Jurkat, Clone E6-1 (cell line): ENCODE data around the gene CD58.

Experiments used
- DNase-seq: peaks from one replicate; pipeline ENCODE4 v3.0.0-alpha.2; 2011; ENCODE audit warnings: low read depth, low spot score
- H3K4me3 ChIP-seq: 2 replicates; pipeline ENCODE4 v1.5.1; 2011; ENCODE audit warnings: mild to moderate bottlenecking, low read length, control low read depth, moderate library complexity

CD58 gene

GRCh38 chr1:116502671-116503314, 68.0 kb downstream of the CD58 start:
- no peak overlapping the region for H3K4me3 ChIP-seq
- no peak for DNase-seq

DNA sequence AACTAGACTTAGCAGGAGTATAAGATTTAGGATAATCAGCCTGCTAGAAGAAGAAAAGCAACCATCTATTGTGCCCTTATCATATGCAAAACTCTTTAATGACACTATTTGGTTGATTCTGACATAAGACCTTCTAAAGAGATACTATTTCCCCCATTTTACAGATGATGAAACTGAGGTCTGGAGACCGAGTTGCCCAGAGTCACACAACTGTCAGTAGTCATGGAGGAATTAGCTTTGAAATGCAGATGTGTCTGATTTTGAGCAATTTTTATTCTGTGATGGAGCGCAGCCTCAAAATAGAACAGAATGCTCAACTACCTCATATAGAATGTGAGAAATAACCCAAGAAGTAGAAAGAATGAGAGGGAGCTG, 69.0 kb downstream of the CD58 start:
- DNase-seq, result no peak

DNA sequence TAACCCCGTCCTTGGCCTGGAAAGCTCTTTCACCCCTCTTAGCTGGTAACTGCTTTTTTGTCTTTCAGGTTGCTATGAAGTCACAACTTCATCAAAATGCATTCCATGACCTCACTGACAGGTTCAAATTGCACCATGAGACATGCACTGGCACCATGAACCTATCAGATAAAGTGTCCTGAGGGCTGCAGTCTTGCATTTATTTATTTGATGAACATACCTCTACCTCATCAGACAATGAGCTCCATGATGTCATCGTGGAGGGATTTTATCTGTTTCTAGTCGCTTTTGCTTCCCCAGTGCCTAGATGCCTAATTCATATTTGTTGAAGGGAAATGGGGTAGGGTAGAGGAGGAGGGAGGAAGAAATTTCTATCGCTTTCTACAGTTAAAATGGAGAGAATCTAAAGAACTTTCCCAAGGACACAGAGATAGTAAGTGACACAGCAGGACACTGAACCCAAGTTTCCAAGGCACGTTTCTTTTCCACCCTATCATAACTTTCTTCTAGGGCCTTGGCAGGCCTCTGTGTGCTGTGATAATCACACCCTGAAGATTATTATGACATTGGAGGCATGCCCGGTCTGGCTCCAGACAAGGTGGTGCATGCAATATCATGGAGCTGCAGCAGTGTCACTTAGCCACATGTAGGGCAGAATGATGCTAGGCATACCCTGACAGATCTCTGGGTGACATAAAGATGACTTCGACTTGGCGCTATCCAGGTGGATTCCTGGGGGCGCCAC, 69.5 kb downstream of the CD58 start:
- H3K4me3 ChIP-seq, result no peak overlapping the region
- no peak for DNase-seq

More for the DNA sequence above, 69.0 kb downstream of the CD58 start:
- H3K4me3 ChIP-seq, result no peak overlapping the region

- DNase-seq, result peak; percentile 76
- H3K4me3 ChIP-seq, result no peak overlapping the region
Observed at GRCh38 chr1:116498789-116499628, 71.8 kb downstream of the CD58 start.

- no peak for DNase-seq
- no peak overlapping the region for H3K4me3 ChIP-seq
Observed at GRCh38 chr1:116497656-116498055, 73.2 kb downstream of the CD58 start.

DNA sequence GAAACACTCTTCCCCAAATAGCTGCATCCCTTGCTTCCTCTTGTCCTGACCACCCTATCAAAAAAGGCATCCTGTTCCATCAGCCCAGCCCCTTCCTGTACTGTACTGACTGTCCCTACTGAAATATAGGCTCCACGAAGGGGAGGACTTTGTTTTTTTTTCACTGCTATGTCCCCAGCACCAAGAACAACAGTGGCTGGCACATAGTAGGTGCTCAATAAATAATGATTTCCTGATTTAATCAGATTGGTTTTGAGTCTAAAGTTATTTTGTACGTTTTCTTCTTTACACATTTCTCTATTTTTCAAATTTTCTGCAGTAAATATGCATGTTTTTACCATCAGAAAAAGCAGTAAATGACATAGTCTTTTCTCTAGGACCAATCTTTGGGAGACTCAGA, 73.9 kb downstream of the CD58 start:
- DNase-seq, result no peak
- no peak overlapping the region for H3K4me3 ChIP-seq

GRCh38 chr1:116496380-116496779, 74.4 kb downstream of the CD58 start:
- no peak for DNase-seq
- no peak overlapping the region for H3K4me3 ChIP-seq

DNA sequence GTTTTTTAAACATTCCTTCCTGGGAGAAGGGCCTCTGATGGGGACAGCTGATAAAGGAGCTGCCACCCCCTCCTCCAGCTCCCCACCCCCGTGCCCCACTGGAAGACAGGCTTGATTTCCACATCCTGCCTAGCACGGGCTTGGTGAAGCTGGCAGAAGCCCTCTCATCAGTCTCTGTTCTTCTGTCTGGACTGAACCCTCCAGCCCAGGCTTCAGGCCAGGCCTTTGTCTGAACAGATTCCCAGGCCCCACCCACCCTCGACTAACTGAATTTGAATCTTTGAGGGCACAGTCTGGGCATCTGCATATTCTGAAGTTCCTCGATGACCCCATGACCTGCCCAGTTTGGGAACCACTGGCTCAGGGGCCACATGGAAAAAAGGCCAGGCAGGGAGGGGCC, 75.3 kb downstream of the CD58 start:
- H3K4me3 ChIP-seq, result no peak overlapping the region
- DNase-seq, result no peak

DNA sequence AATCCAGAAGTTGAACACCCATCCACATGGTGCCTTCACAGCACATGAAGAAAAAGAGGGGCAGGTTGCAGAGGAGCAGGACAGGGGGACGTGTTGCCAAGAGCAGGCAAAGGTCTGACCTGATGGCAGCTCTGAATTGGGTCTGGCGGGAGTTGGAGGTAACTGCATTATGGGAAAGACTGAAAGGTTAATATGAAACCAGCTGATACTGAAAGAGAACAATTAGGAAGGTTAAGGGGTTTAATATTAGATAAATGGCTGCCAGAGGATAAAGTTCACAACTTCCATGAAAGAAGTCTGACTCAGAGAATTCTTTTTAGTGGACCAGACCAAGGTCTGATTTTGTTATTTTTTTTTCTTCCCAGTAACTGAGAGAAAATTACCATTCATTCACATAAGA, 76.1 kb downstream of the CD58 start:
- DNase-seq, result no peak

GRCh38 chr1:116494353-116494692, 76.5 kb downstream of the CD58 start:
- DNase-seq, result no peak
- no peak overlapping the region for H3K4me3 ChIP-seq

More for the DNA sequence above, 76.1 kb downstream of the CD58 start:
- no peak overlapping the region for H3K4me3 ChIP-seq

GRCh38 chr1:116493484-116494352, 77.1 kb downstream of the CD58 start:
- no peak for DNase-seq

DNA sequence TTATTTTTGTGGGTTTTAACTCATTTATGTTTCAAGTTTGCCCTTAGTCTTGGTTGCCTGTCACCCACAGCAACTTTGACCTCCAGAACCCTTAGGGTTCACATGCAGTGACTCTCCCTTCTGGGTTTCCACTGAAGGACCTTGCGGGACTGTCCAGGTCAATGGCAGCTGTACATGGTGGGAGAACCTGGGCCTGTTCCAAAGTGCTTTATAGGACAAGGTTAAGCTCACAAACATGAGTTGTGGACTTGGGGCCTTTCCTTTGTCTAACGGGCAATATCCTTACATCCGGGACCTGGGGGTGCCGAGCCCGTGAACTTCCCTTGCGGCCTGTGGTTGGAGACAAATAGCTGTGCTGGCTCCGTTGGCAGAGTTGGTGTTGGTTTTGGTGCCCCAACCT, 77.8 kb downstream of the CD58 start:
- DNase-seq, result no peak
- H3K4me3 ChIP-seq, result no peak overlapping the region

More at GRCh38 chr1:116493484-116494352, 77.1 kb downstream of the CD58 start:
- H3K4me3 ChIP-seq, result no peak overlapping the region

DNA sequence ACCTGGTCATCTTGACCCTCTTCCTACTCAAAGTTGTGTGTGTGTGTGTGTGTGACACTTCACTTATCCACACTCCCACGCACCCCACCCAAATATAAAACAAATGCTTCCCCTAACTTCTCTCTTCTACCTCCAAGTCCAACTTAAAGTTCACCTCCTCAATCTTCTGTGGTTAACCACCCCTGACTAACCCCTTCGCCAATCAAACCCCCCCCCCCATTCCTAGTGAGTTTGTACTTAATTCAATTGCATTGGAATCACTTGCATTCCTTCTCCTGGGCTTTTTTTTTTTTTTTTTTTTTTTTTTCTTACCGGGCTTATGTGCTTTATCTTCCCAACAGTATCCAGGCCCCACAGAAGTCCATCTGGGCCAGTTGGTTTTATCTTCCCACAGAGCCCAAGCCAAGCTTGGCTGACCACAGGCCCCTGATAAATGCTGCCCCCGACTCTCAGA, 78.4 kb downstream of the CD58 start:
- no peak overlapping the region for H3K4me3 ChIP-seq
- no peak for DNase-seq

GRCh38 chr1:116491700-116492357, 79.0 kb downstream of the CD58 start:
- H3K4me3 ChIP-seq, result no peak overlapping the region
- no peak for DNase-seq

DNA sequence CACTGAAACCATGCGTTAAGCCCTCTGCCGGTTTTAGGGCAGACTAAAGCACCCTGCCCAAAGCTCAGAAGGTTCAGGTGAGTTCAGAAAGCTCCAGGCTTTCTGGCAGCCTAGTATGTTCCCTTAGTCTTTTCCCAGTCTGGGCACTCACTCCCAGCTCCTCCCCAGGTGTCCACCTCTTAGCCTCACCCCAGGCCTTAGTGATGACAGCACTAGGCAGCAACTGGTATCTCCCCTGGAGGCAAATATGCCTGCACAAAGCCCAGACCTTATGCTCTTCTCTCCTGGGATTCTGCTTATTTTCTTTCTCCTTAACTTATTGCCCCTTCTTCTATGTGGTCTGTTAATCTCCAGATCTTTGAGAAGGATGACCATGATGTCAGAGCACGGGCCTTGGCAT, 80.2 kb downstream of the CD58 start:
- no peak overlapping the region for H3K4me3 ChIP-seq
- DNase-seq, result no peak

DNA sequence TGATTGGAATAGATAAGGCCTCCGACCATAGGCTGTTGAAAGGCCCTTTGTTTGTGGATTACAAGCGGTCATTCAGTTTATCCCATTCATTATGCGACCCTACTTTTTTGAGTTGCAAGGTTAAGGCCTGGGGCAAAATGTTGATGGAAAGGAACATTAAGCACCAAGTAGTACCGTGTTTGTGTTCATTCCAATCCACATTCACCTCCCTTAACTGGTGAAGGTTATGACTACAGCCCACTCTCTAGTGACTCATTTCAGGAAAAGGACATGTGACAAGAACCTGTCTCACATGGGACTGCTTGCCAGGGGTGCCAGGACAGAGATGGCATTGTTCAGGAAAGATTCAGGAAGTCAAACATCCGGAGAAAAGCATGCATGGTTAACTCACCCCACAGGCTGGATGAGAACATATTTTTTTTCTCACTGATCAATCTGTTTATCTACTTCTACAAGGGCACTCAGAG, 81.6 kb downstream of the CD58 start:
- no peak overlapping the region for H3K4me3 ChIP-seq

DNA sequence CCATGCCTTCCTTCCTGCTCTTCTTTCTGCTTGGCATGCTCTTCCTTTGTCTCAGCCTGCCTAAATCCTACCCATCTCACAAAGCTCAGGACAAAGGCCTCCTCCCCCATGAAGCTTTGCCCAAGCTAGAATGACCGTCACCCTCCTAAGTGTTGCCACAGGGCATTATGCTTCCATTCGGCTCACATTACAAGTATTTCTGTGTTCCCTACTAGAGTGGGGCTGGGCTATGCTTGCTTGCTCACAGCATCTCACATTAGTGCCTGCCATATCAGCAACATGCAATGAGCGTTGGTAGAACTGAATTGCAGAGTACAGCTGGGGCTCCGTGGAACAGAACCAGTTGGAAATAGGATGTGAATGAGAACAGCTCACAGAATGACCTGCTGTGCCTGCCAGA, 82.8 kb downstream of the CD58 start:
- no peak for DNase-seq

More for the DNA sequence above, 81.6 kb downstream of the CD58 start:
- DNase-seq, result no peak

GRCh38 chr1:116487583-116487982, 83.2 kb downstream of the CD58 start:
- no peak overlapping the region for H3K4me3 ChIP-seq
- DNase-seq, result no peak

More for the DNA sequence above, 82.8 kb downstream of the CD58 start:
- no peak overlapping the region for H3K4me3 ChIP-seq
